Tibial artery (tissue), 4 donors: ENCODE measurements around the gene NHSL1.

Experiments used
- DNase-seq, 2 donors: peaks; one replicate each; pipeline ENCODE4 v3.0.0-alpha.2; 2019
- H3K27ac ChIP-seq, 2 donors: fragments of 200-600 bp; sonication (generic) in 1 of 2; 1 replicate in 1 of 2; 2 replicates in 1 of 2; pipeline ENCODE4 v1.5.1; 2018 to 2019; ENCODE audit warnings: mild to moderate bottlenecking in 1 of 2
- H3K27me3 ChIP-seq, 2 donors: fragments of 200-600 bp; sonication (generic) in 1 of 2; one replicate each; pipeline versions ENCODE4 v1.5.1 to v1.6.0; 2016 to 2019
- H3K36me3 ChIP-seq, 3 donors: fragments of 200-600 bp; sonication (generic) in 2 of 3; one replicate each; pipeline ENCODE4 v1.5.1; 2016 to 2019; ENCODE audit warnings: mild to moderate bottlenecking in 2 of 3
- H3K4me1 ChIP-seq, 4 donors: fragments of 200-600 bp; sonication (generic) in 2 of 4; 1 replicate in 3 of 4; 2 replicates in 1 of 4; pipeline ENCODE4 v1.5.1; 2016 to 2019
- H3K4me3 ChIP-seq, 2 donors: fragments of 200-600 bp; sonication (generic) in 1 of 2; 1 replicate in 1 of 2; 2 replicates in 1 of 2; pipeline ENCODE4 v1.5.1; 2018 to 2019; ENCODE audit warnings: mild to moderate bottlenecking in 2 of 2
- H3K9me3 ChIP-seq, 3 donors: fragments of 200-600 bp; sonication (generic) in 1 of 3; one replicate each; pipeline ENCODE4 v1.5.1; 2016 to 2019
- intact Hi-C: fragments of 100-400 bp; cut with DNase I; formaldehyde crosslinking; loops from one replicate; pipeline ENCODE4 v1.15.0; 2023; ENCODE audit warnings: low total_unique reads
- TF ChIP-seq, protein P1 (sequence below), 2 experiments: fragments of 200-600 bp in 1 of 2; fragments of 450-650 bp in 1 of 2; IDR thresholded peaks; one replicate each; pipeline ENCODE4 v1.5.1; 2017 to 2019; ENCODE audit warnings: antibody characterized with exemption in 2 of 2, mild to moderate bottlenecking in 1 of 2, moderate library complexity in 1 of 2

Gene NHSL1

DNA sequence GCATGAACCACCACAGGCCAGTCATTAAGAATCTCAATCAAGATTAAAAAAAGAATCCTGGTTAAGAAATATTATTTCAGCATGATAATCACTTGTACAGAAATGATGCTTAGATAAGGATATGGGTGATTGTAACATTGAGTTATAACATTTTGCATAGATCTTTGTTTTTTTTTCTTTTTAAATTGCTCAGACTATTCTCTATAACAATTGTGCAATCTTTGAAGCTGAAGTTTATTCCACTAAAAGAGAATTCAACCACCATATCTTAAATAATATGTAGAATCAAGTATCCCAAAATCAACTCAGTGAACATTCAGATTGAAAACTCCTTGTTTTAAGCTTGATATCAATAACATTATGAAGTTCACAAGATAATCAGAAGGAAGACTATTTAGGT is 122.3 kb downstream of the NHSL1 start:
- H3K27ac ChIP-seq = no peak overlapping the region

DNA sequence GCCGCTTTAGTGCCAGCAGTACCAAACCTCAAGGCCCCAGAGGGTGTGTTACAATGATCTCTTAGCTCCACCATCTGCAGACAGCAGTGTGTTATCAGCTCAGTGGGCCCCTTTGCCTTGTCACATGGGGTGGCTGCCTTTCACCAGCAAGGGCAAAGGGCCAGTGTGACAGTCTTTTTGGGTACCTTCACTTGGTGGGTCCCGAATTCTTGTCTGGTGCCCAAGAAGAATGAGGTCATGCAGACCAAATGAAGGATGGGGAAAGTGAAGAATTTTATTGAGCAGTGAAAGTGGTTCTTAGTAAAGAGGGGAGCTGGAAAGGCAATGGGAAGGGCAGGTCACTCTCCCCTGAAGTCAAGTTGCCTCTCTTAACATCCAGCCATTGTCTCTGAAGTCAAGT is 124.5 kb downstream of the NHSL1 start:
- H3K4me3 ChIP-seq = no peak overlapping the region
- no peaks in the 10 kb centered on the region for H3K36me3 ChIP-seq
- H3K4me1 ChIP-seq = no peaks in the 10 kb centered on the region
- intact Hi-C loops = no loop called here
- H3K9me3 ChIP-seq = no peaks in the 10 kb centered on the region
- H3K27me3 ChIP-seq = no peaks in the 10 kb centered on the region
- H3K27ac ChIP-seq = no peak overlapping the region
- no peak for DNase-seq
- TF ChIP-seq, protein P1, sequence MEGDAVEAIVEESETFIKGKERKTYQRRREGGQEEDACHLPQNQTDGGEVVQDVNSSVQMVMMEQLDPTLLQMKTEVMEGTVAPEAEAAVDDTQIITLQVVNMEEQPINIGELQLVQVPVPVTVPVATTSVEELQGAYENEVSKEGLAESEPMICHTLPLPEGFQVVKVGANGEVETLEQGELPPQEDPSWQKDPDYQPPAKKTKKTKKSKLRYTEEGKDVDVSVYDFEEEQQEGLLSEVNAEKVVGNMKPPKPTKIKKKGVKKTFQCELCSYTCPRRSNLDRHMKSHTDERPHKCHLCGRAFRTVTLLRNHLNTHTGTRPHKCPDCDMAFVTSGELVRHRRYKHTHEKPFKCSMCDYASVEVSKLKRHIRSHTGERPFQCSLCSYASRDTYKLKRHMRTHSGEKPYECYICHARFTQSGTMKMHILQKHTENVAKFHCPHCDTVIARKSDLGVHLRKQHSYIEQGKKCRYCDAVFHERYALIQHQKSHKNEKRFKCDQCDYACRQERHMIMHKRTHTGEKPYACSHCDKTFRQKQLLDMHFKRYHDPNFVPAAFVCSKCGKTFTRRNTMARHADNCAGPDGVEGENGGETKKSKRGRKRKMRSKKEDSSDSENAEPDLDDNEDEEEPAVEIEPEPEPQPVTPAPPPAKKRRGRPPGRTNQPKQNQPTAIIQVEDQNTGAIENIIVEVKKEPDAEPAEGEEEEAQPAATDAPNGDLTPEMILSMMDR (IDR thresholded peaks at IDR 0.05) = no peak

More for the DNA sequence above, 122.3 kb downstream of the NHSL1 start:
- no peaks in the 10 kb centered on the region for H3K36me3 ChIP-seq
- TF ChIP-seq, protein P1 (IDR thresholded peaks at IDR 0.05) = no peak
- intact Hi-C loops = no loop called here
- no peak for DNase-seq
- H3K9me3 ChIP-seq = no peaks in the 10 kb centered on the region
- no peak overlapping the region for H3K4me3 ChIP-seq
- no peaks in the 10 kb centered on the region for H3K4me1 ChIP-seq
- H3K27me3 ChIP-seq = no peaks in the 10 kb centered on the region

DNA sequence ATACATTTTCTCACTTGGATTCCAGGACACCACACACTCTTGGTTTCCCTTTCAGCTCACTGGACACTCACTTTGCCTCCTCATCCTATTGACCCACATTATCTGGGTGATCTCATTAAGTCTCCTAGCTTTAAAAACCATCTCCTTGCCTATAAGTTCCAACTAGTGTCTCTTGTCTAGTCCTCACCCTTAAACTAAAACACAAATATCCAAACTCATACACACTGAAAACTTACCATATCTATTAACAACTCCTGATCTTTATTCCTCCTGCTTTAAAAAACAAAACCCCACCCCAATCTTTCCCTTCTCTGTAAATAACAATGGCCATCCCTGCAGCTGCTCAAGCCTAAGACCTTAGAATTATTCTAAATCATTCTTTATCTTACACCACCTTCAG is 125.1 kb downstream of the NHSL1 start:
- Histone ChIP-seq H3K27ac (no peak overlapping the region), H3K4me1 (no peaks in the 10 kb centered on the region), H3K4me3 (no peak overlapping the region), H3K27me3 (no peaks in the 10 kb centered on the region), H3K36me3 (no peaks in the 10 kb centered on the region), H3K9me3 (no peaks in the 10 kb centered on the region)
- TF ChIP-seq, protein P1 (IDR thresholded peaks at IDR 0.05) = no peak
- intact Hi-C loops = no loop called here
- no peak for DNase-seq

DNA sequence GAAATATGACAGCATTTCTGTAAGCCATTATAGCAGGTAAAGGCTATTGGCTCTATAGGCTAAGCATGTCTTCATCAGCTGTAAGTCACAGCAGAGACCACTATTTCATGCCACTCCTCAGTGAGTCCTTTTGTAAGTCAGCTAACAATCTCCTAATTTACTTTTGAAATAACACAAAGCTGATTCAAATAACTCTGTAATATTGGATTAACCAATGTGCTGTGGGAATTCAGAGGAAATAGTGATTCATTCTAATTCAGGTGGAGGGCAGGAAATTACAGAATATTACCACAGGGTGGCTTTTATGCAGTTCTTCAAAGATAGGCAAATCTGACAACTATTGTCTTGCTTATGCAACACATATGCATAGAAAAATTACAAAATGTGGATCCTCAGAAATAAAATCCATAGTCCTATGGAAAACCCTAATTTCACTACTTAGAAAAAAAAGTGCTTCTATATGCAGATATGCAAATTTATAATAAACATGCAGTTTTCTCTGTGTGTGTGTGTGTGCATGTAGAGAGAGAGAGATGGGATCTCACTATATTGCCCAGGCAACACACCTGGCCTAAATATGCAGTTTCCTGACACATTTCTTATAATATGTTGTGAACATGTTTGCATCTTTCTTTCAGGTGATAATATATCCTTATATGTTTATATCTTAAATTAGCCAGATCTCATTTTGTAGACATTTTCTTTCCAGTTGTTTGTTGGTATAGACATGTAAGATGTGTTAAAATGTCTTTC is 126.4 kb downstream of the NHSL1 start:
- Histone ChIP-seq H3K9me3 (no peaks in the 10 kb centered on the region), H3K4me3 (no peak overlapping the region), H3K27me3 (no peaks in the 10 kb centered on the region), H3K27ac (no peak overlapping the region), H3K36me3 (no peaks in the 10 kb centered on the region), H3K4me1 (no peaks in the 10 kb centered on the region)
- no peak for DNase-seq
- intact Hi-C loops = no loop called here
- TF ChIP-seq, protein P1 (IDR thresholded peaks at IDR 0.05) = peak in 1 of 2 experiments; percentile 8
